Fibroblast of villous mesenchyme (primary cell): Measurements from ENCODE around the gene CMTR1. TPM values are rescaled to one million over a fixed set of nuclear protein-coding genes. Genes with fewer than 3 reads are reported as not detected.

Experiments used
- DNase-seq: peaks from one replicate; pipeline ENCODE4 v3.0.0-alpha.2; 2010; ENCODE audit warnings: low read depth
- H3K4me3 ChIP-seq: 2 replicates; pipeline ENCODE4 v1.5.1; 2011; ENCODE audit warnings: low read depth, mild to moderate bottlenecking, low read length
- CTCF ChIP-seq: IDR thresholded peaks from 2 replicates; pipeline ENCODE4 v1.5.1; 2012; ENCODE audit warnings: low read depth, mild to moderate bottlenecking, low read length; ENCODE audit not compliant: insufficient read depth
- total RNA-seq: library from RNA; depleted of rRNA; stranded (reverse); fragments of >200 nt; gene quantifications from 2 replicates; pipeline ENCODE4 v1.2.3, GENCODE V29; 2012

CMTR1 gene
- total RNA-seq, 1 donor: 49.7 TPM

GRCh38 chr6:37504024-37504423 lies 71.0 kb downstream of the CMTR1 start:
- no peak overlapping the region for H3K4me3 ChIP-seq
- no peak for TF ChIP-seq CTCF
- no peak for DNase-seq

GRCh38 chr6:37506479-37506878 lies 73.5 kb downstream of the CMTR1 start:
- no peak for DNase-seq
- no peak for TF ChIP-seq CTCF
- H3K4me3 ChIP-seq: no peak overlapping the region

GRCh38 chr6:37507077-37507476 lies 74.1 kb downstream of the CMTR1 start:
- H3K4me3 ChIP-seq: no peak overlapping the region
- TF ChIP-seq CTCF: no peak
- DNase-seq: no peak

- DNase-seq: no peak
- no peak overlapping the region for H3K4me3 ChIP-seq
- TF ChIP-seq CTCF: no peak
Observed at GRCh38 chr6:37507690-37508421, 74.8 kb downstream of the CMTR1 start.

- no peak for TF ChIP-seq CTCF
- no peak for DNase-seq
- H3K4me3 ChIP-seq: no peak overlapping the region
Observed at GRCh38 chr6:37511201-37511600, 78.2 kb downstream of the CMTR1 start.

- TF ChIP-seq CTCF: no peak
- DNase-seq: no peak
- H3K4me3 ChIP-seq: no peak overlapping the region
Observed at GRCh38 chr6:37511910-37512399, 78.9 kb downstream of the CMTR1 start.
